GM10847 (cell line): Measurements from ENCODE around the gene ZNF532.

Experiments
- POLR2A ChIP-seq: IDR thresholded peaks from 2 replicates; pipeline ENCODE4 v1.6.1; 2011; ENCODE audit not compliant: insufficient read length; ENCODE audit errors: extremely low read depth

Gene ZNF532

GRCh38 chr18:58862356-58862755, 2.3 kb upstream of the ZNF532 start:
- no peak for TF ChIP-seq POLR2A

- no peak for TF ChIP-seq POLR2A
Measured at GRCh38 chr18:58862851-58863538, 1.7 kb upstream of the ZNF532 start.

GRCh38 chr18:58863539-58864145, 1.0 kb upstream of the ZNF532 start:
- no peak for TF ChIP-seq POLR2A

DNA sequence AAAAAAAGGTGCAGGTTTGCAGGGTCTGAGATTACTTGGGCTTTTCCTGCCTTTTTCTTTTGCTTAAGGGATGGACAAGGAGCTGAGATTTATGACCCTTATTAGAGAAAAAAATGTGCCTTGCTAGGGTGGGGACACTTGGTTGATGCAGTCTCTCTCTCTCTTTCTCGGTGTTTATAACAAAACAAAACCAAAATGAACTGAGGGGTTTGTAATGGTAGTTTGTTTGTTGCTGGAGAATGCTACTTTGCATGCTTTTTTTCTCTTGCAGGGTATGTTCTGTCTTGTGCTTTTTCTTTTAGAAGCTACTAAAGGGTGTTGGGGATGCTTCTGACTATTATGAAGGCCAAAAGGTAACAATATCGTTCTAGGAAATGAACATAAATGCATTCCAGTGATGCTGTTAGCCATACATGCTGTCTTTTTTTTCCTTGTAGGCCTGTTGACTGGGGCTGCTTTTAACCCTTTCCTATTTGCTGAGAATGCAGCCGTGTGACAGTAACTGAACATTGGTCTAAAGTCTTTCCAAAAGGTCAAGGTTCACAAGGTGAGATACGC, 435 bp downstream of the ZNF532 start:
- TF ChIP-seq POLR2A: no peak

GRCh38 chr18:58865701-58866065, 1.0 kb downstream of the ZNF532 start:
- no peak for TF ChIP-seq POLR2A

GRCh38 chr18:58866066-58866772, 1.5 kb downstream of the ZNF532 start:
- no peak for TF ChIP-seq POLR2A

GRCh38 chr18:58866773-58867150, 2.1 kb downstream of the ZNF532 start:
- TF ChIP-seq POLR2A: no peak

DNA sequence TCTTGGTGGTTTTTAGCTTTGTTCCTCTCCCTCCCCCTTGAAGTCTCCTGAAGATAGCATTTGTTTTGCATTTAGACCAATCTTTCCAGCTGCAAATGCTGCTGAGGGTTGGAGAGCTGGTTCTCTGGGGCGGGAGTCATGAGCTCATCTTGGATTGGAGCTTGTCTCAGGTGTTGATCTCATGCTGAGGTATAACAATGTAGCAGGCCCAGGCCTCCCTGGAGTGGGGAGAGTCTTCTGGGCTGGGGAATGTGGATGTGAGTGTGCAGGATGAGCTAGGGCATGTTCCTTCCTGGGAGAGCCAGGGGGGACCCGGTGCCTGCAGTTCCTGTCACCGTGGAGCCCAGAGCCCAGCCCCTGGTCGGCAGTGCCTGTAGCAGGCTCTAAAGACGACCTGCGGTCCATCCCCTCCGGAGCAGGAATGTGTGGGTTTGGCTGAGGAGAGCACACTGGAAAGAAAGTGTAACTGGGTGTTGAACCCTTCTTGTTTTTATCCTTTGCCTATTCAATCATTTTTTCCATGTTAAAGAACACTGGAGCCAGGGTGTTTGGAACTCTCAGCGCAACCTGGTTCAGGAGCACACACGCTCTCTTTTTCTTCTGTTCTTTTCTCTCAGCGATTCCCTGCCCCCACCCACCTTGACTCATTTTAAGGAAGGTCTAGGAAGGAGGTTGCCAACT, 2.7 kb downstream of the ZNF532 start:
- no peak for TF ChIP-seq POLR2A

DNA sequence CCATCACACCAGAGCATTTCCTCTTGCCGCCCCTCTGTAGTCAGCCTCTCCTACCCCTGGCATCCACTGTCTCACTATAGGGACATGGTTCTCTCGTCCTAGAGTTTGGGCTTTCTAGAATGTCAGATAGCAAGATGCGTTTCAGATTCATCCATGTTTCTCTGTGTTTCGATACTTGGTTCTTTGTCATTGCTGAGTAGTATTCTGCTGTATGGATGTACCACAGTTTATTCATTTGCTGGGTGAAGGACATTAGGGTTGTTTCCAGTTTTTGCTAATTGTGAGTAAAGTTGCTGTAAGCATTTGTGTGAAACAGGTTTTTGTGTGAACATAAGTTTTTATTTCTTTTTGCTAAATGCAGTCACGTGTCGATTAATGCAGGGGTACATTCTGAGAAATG, 3.8 kb downstream of the ZNF532 start:
- TF ChIP-seq POLR2A: no peak

- TF ChIP-seq POLR2A: no peak
Measured at GRCh38 chr18:58870130-58870529, 5.5 kb downstream of the ZNF532 start.

DNA sequence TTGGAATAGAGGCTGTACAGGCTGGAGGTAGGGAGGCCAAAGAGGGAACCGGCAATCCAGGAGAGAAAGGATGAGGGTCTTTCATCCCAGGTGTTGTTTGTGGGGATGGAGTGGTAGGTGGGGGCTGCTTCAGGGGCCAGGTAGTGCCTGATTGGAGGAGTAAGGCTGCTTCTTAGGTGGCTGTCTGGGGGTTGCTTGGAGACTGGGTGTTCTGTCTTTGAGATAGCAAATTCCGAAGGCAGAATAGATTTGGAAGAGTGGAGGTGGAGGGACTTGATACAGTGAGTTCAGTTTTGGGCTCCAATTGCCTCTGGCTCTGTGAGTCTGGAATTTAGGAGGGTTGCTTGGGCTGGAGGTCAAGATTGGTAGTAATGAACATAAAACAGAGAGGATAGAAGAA, 5.9 kb downstream of the ZNF532 start:
- no peak for TF ChIP-seq POLR2A

DNA sequence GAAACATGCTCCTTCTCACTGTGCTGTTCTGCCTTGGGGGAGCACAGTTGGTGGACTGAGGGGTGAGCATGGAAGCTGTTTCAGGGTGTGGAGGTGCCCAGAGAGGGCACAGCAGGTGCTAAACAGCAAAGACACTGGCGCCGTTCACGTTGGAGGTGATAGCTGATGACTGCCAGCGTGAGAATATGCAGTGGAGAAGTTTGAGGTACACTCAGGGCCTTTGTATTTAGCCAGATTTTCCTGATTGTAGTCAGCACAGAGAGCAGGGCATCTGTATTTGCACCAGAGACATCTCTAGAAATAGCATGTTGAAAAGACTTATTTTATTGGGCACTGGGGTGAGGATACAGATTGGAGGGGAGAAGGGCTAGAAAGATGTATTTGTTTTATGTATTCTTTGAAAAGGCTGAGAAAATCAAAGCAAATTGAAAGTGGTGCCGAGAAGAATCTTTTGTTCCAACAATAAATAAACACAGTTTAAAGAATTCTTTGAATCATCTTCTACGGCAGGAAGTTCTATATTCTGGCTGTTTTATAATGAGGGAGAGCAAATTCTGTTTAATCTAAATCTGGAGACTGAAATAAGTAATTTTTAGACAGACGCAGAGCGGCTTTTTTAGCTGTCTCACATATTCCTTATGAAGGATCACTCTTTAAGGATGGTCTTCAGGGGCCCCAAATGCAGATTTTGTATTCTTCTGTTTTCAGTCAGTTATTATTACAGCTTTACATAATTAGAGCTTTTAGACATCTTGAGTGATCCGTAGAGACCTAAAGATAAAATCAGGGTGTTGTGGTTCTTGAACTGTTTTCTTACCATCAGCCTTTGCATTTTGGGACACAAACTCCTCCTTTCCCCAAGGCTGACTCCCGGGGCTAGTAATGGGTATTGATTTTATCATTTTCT, 7.1 kb downstream of the ZNF532 start:
- TF ChIP-seq POLR2A: no peak

- TF ChIP-seq POLR2A: no peak
Measured at GRCh38 chr18:58878640-58879039, 14.0 kb downstream of the ZNF532 start.

GRCh38 chr18:58881477-58881876, 16.8 kb downstream of the ZNF532 start:
- TF ChIP-seq POLR2A: no peak

DNA sequence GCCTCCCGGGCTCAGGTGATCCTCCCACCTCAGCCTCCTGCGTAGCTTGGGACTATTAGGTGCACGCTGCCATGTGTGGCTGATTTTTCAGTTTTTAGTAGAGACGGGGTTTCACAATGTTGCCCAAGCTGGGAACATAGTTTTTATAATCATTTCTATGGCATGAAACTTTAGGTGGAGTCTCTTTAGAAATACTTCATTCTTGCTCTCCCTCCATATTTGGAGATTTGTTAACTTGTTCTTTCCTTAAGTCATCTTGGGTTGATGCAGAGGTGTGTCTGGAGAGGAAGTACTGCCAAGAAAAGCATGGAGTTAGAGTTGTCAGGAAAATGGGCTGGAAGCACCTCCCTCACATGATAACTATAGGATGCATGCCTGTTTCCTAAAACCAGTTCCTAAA, 17.4 kb downstream of the ZNF532 start:
- no peak for TF ChIP-seq POLR2A

DNA sequence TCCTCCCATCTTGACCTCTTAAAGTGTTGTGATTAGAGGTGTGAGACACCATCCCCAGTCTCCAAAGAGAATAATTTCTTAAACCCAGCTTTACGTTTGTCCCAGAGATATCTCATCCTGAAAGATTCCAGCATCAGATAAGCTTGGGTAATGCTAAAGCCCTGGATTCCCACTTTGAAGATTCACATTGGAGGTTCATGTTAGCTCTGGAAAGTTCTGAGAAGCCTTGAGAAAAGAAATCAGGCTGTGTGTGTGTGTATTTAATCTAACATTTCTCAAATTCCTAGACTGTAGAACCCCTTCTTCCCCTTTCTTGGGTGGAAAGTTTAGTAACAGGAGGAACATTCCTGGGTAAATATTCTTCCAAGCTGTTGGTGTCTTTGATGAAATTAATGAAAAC, 18.0 kb downstream of the ZNF532 start:
- no peak for TF ChIP-seq POLR2A
